ENCODE results near the gene CDH2.

- no peak for TF ChIP-seq CTCF (IDR thresholded peaks at IDR 0.05)
- no peak for TF ChIP-seq POLR2A (IDR thresholded peaks at IDR 0.05)
These were observed 114.5 kb downstream of the CDH2 start for GRCh38 chr18:28062443-28062842.

All from ovary (tissue), 3 donors.